ENCODE data around the gene CEMIP. TPM values are rescaled to one million over a fixed set of nuclear protein-coding genes. Genes with fewer than 3 reads are reported as not detected.
A peak's percentile ranks its signal among the peaks of the same experiment; 100 is the strongest.

CEMIP gene
- polyA plus RNA-seq, 3 donors: not detected

DNA sequence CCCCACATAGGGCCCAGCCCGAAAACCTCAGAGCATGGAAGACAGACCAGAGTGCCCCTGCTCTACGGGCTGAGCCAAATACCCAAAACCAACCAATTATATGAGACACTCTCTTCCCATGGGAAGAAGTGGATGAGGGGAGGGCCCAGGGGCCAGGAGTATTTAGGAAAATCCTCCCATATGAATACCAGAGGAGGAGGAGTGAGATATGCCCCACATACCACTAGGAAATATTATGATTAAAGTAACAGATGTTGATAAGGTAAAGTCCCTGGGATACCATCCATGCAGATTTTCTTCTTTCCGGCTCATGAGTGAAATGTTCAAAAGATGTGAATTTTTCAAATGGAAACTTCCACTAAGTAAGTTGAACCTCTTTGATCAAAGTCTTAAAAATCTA lies 160.0 kb downstream of the CEMIP start:
- no peaks in the 10 kb centered on the region for H3K4me1 ChIP-seq (ENCODE audit: control insufficient read depth in 1 of 2, insufficient read depth in 2 of 2, low read length in 2 of 2)
- H3K36me3 Mint-ChIP-seq: peaks cover 33 to 40% of the 10 kb centered on the region in 2 donors
- H4K20me1 ChIP-seq (ENCODE audit: insufficient read depth, low read length): no peaks in the 10 kb centered on the region
- no peak overlapping the region for H3K27ac ChIP-seq (ENCODE audit: low read depth in 1 of 2, low read length in 2 of 2)
- H3K4me1 Mint-ChIP-seq: no peaks in the 10 kb centered on the region
- H3K9ac ChIP-seq (ENCODE audit: insufficient read depth, low read length, poor library complexity, severe bottlenecking): no peak overlapping the region
- H3K4me3 ChIP-seq (replicated peaks in 1 of 3; ENCODE audit: low read depth in 2 of 3, low read length in 3 of 3): no peak overlapping the region
- H3K9me3 Mint-ChIP-seq: no peaks in the 10 kb centered on the region
- H3K9me3 ChIP-seq (replicated peaks in 1 of 2; ENCODE audit: control insufficient read depth in 1 of 2, insufficient read depth in 1 of 2, low read length in 2 of 2): no peaks in the 10 kb centered on the region
- no peak overlapping the region for H2AFZ ChIP-seq (ENCODE audit: insufficient read depth, low read depth, low read length, poor library complexity, severe bottlenecking)
- DNase-seq: no peak
- no peaks in the 10 kb centered on the region for H3K79me2 ChIP-seq (ENCODE audit: insufficient read depth, low read length)
- H3K27me3 Mint-ChIP-seq (ENCODE audit: low read depth in 3 of 3): peaks cover 0 to 5% (median 0%) of the 10 kb centered on the region in 3 donors
- WGBS (ENCODE audit: insufficient coverage): no CpG with 5 or more reads among the region's 3 CpGs
- intact Hi-C loops (cut with micrococcal nuclease): no loop called here
- TF ChIP-seq, protein P1, sequence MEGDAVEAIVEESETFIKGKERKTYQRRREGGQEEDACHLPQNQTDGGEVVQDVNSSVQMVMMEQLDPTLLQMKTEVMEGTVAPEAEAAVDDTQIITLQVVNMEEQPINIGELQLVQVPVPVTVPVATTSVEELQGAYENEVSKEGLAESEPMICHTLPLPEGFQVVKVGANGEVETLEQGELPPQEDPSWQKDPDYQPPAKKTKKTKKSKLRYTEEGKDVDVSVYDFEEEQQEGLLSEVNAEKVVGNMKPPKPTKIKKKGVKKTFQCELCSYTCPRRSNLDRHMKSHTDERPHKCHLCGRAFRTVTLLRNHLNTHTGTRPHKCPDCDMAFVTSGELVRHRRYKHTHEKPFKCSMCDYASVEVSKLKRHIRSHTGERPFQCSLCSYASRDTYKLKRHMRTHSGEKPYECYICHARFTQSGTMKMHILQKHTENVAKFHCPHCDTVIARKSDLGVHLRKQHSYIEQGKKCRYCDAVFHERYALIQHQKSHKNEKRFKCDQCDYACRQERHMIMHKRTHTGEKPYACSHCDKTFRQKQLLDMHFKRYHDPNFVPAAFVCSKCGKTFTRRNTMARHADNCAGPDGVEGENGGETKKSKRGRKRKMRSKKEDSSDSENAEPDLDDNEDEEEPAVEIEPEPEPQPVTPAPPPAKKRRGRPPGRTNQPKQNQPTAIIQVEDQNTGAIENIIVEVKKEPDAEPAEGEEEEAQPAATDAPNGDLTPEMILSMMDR (IDR thresholded peaks at IDR 0.05): no peak
- H3K27ac Mint-ChIP-seq: no peak overlapping the region
- H3K27me3 ChIP-seq (ENCODE audit: control insufficient read depth in 2 of 2, insufficient read depth in 2 of 2, low read length in 2 of 2): no peaks in the 10 kb centered on the region
- peaks cover 11 to 23% of the 10 kb centered on the region in 2 donors for H3K36me3 ChIP-seq (replicated peaks in 1 of 2; ENCODE audit: control insufficient read depth in 1 of 2, insufficient read depth in 2 of 2, low read length in 2 of 2)
- no peak overlapping the region for H3K4me2 ChIP-seq (replicated peaks; ENCODE audit: extremely low read depth, low read length, poor library complexity, severe bottlenecking)
- H3K4me3 Mint-ChIP-seq: no peak overlapping the region

GRCh38 chr15:80940331-80940730 lies 161.2 kb downstream of the CEMIP start:
- Mint-ChIP-seq H3K27ac (peak overlapping the region in 1 of 7 donors; percentile 10), H3K9me3 (no peaks in the 10 kb centered on the region)

More at GRCh38 chr15:80940331-80940730, 161.2 kb downstream of the CEMIP start:
- Mint-ChIP-seq H3K27me3 (ENCODE audit: low read depth in 3 of 3) (peaks cover 0 to 3% (median 0%) of the 10 kb centered on the region in 3 donors), H3K4me3 (no peak overlapping the region), H3K36me3 (peaks cover 36 to 46% of the 10 kb centered on the region in 2 donors), H3K4me1 (no peaks in the 10 kb centered on the region)
- peaks cover 11 to 31% of the 10 kb centered on the region in 2 donors for H3K36me3 ChIP-seq (replicated peaks in 1 of 2; ENCODE audit: control insufficient read depth in 1 of 2, insufficient read depth in 2 of 2, low read length in 2 of 2)
- H3K4me3 ChIP-seq (replicated peaks in 1 of 3; ENCODE audit: low read depth in 2 of 3, low read length in 3 of 3): no peak overlapping the region
- H3K27me3 ChIP-seq (ENCODE audit: control insufficient read depth in 2 of 2, insufficient read depth in 2 of 2, low read length in 2 of 2): no peaks in the 10 kb centered on the region
- intact Hi-C loops (cut with micrococcal nuclease): no loop called here
- H3K79me2 ChIP-seq (ENCODE audit: insufficient read depth, low read length): no peaks in the 10 kb centered on the region
- H3K9me3 ChIP-seq (replicated peaks in 1 of 2; ENCODE audit: control insufficient read depth in 1 of 2, insufficient read depth in 1 of 2, low read length in 2 of 2): no peaks in the 10 kb centered on the region
- no peak overlapping the region for H2AFZ ChIP-seq (ENCODE audit: insufficient read depth, low read depth, low read length, poor library complexity, severe bottlenecking)
- no peaks in the 10 kb centered on the region for H4K20me1 ChIP-seq (ENCODE audit: insufficient read depth, low read length)
- TF ChIP-seq, protein P1 (IDR thresholded peaks at IDR 0.05): no peak
- DNase-seq: no peak
- WGBS (ENCODE audit: insufficient coverage): no CpG with 5 or more reads among the region's 4 CpGs
- no peak overlapping the region for H3K4me2 ChIP-seq (replicated peaks; ENCODE audit: extremely low read depth, low read length, poor library complexity, severe bottlenecking)
- H3K4me1 ChIP-seq (ENCODE audit: control insufficient read depth in 1 of 2, insufficient read depth in 2 of 2, low read length in 2 of 2): no peaks in the 10 kb centered on the region
- no peak overlapping the region for H3K9ac ChIP-seq (ENCODE audit: insufficient read depth, low read length, poor library complexity, severe bottlenecking)
- no peak overlapping the region for H3K27ac ChIP-seq (ENCODE audit: low read depth in 1 of 2, low read length in 2 of 2)
